IMR-90 (cell line): ENCODE results near the gene MAP2K5. TPM values are rescaled to one million over a fixed set of nuclear protein-coding genes. Genes with fewer than 3 reads are reported as not detected.

Experiments
- ATAC-seq: fragments of 200-7000 bp; cut with Tn5 transposase; 2 replicates; pipeline ENCODE4 v1.9.1; 2020; ENCODE audit warnings: low read depth, mild to moderate bottlenecking, moderate library complexity
- BruUV-seq: library from RNA; stranded (reverse); fragments of 400-500 nt; replicated peaks from 2 replicates; lab custom pipeline; 2021; lab: Mats Ljungman, UMichigan
- CTCF ChIA-PET: fragments of 300-600 bp; formaldehyde crosslinking; extraction: SDS; loops from one replicate; lab custom pipeline; 2021; ENCODE audit warnings: antibody characterized with exemption; lab: Yijun Ruan, JAX
- POLR2A ChIA-PET: fragments of 300-600 bp; sonication (Branson Sonifier 250); formaldehyde crosslinking; loops from one replicate; lab custom pipeline; 2022; ENCODE audit warnings: antibody characterized with exemption; ENCODE audit not compliant: unreplicated experiment; lab: Charles Lee
- DNase-seq: peaks from one replicate; pipeline ENCODE4 v3.0.0; 2013
- H2AFZ ChIP-seq: replicated peaks from 2 replicates; pipeline ENCODE3; 2013; ENCODE audit warnings: low read length, mild to moderate bottlenecking; ENCODE audit not compliant: poor library complexity
- H2AK5ac ChIP-seq: 2 replicates; pipeline ENCODE4 v1.6.1; 2013; ENCODE audit warnings: low read depth, low read length, inconsistent platforms
- H2AK9ac ChIP-seq: replicated peaks from 2 replicates; pipeline ENCODE3; 2013; ENCODE audit warnings: mild to moderate bottlenecking, low read depth, low read length, moderate library complexity; ENCODE audit not compliant: poor library complexity
- H2BK120ac ChIP-seq: 2 replicates; pipeline ENCODE4 v1.6.1; 2013; ENCODE audit warnings: low read depth, low read length, inconsistent platforms
- H2BK15ac ChIP-seq: 3 replicates; pipeline ENCODE4 v1.6.1; 2013; ENCODE audit warnings: low read depth, low read length, inconsistent platforms
- H2BK20ac ChIP-seq: 2 replicates; pipeline ENCODE4 v1.6.1; 2013; ENCODE audit warnings: low read depth, mild to moderate bottlenecking, inconsistent platforms, low read length, moderate library complexity
- H2BK5ac ChIP-seq: 2 replicates; pipeline ENCODE4 v1.6.1; 2013; ENCODE audit warnings: mild to moderate bottlenecking, low read depth, low read length, inconsistent platforms; ENCODE audit not compliant: poor library complexity, severe bottlenecking
- H3K14ac ChIP-seq: replicated peaks from 2 replicates; pipeline ENCODE4 v1.6.1; 2013; ENCODE audit warnings: low read depth, low read length, inconsistent platforms
- H3K18ac ChIP-seq: 2 replicates; pipeline ENCODE4 v1.6.1; 2013; ENCODE audit warnings: low read depth, low read length, control low read depth
- H3K23ac ChIP-seq: 2 replicates; pipeline ENCODE4 v1.6.1; 2013; ENCODE audit warnings: low read depth, low read length, inconsistent platforms
- H3K27ac ChIP-seq: 2 replicates; pipeline ENCODE4 v1.5.1; 2013; ENCODE audit warnings: mild to moderate bottlenecking, control low read depth, low read length; ENCODE audit not compliant: insufficient read depth
- H3K27me3 ChIP-seq: 2 replicates; pipeline ENCODE4 v1.6.1; 2013; ENCODE audit warnings: low read length; ENCODE audit not compliant: control insufficient read depth, insufficient read depth
- H3K36me3 ChIP-seq: 2 replicates; pipeline ENCODE4 v1.6.1; 2013; ENCODE audit warnings: low read length, mixed read lengths; ENCODE audit not compliant: control insufficient read depth, insufficient read depth
- H3K4ac ChIP-seq: 2 replicates; pipeline ENCODE4 v1.6.1; 2013; ENCODE audit warnings: low read depth, low read length, inconsistent platforms
- H3K4me1 ChIP-seq: 2 replicates; pipeline ENCODE4 v1.6.1; 2013; ENCODE audit warnings: low read length, mixed read lengths; ENCODE audit not compliant: control insufficient read depth, insufficient read depth
- H3K4me2 ChIP-seq: 2 replicates; pipeline ENCODE4 v1.6.1; 2013; ENCODE audit warnings: low read depth, mild to moderate bottlenecking, control low read depth, low read length, moderate library complexity
- H3K4me3 ChIP-seq: 2 replicates; pipeline ENCODE4 v1.5.1; 2013; ENCODE audit warnings: low read depth, mild to moderate bottlenecking, control low read depth, low read length, moderate library complexity; ENCODE audit not compliant: insufficient read depth
- H3K56ac ChIP-seq: 2 replicates; pipeline ENCODE4 v1.6.1; 2013; ENCODE audit warnings: low read length, inconsistent platforms; ENCODE audit not compliant: insufficient read depth; ENCODE audit errors: extremely low read depth
- H3K79me1 ChIP-seq, 2 experiments: 2 replicates each; pipeline ENCODE4 v1.6.1; 2013; ENCODE audit warnings: low read length in 2 of 2, inconsistent platforms in 1 of 2, low read depth in 1 of 2
- H3K9ac ChIP-seq: 2 replicates; pipeline ENCODE4 v1.6.1; 2013; ENCODE audit warnings: low read depth, low read length, control low read depth
- H3K9me1 ChIP-seq: 2 replicates; pipeline ENCODE4 v1.6.1; 2013; ENCODE audit warnings: low read length, inconsistent platforms; ENCODE audit not compliant: insufficient read depth
- H3K9me3 ChIP-seq: 2 replicates; pipeline ENCODE4 v1.6.1; 2013; ENCODE audit warnings: low read length; ENCODE audit not compliant: control insufficient read depth, insufficient read depth
- H4K20me1 ChIP-seq: 2 replicates; pipeline ENCODE4 v1.6.1; 2013; ENCODE audit warnings: low read length, inconsistent platforms; ENCODE audit not compliant: insufficient read depth
- H4K5ac ChIP-seq: 2 replicates; pipeline ENCODE4 v1.6.1; 2013; ENCODE audit warnings: mild to moderate bottlenecking, low read depth, low read length, control low read depth
- H4K8ac ChIP-seq, 2 experiments: 2 replicates each; pipeline ENCODE4 v1.6.1; 2013; ENCODE audit warnings: low read depth in 2 of 2, low read length in 2 of 2, control low read depth in 1 of 2, inconsistent platforms in 1 of 2
- H4K91ac ChIP-seq: 2 replicates; pipeline ENCODE4 v1.6.1; 2013; ENCODE audit warnings: low read depth, low read length, inconsistent platforms; ENCODE audit not compliant: insufficient read depth
- BHLHE40 ChIP-seq: fragments of 150-350 bp; IDR thresholded peaks from 2 replicates; pipeline ENCODE4 v1.6.1; 2016; ENCODE audit warnings: mild to moderate bottlenecking, low read depth, low read length
- CEBPB ChIP-seq: IDR thresholded peaks from 2 replicates; pipeline ENCODE4 v1.6.1; 2012; ENCODE audit warnings: low read depth, low read length, improper control_type of control experiment
- CHD1 ChIP-seq: IDR thresholded peaks from 2 replicates; pipeline ENCODE4 v1.6.1; 2012; ENCODE audit warnings: low read depth, low read length, improper control_type of control experiment
- CTCF ChIP-seq: conservative IDR thresholded peaks from 2 replicates; pipeline ENCODE4 v1.5.1; 2012; ENCODE audit warnings: mild to moderate bottlenecking, low read depth, low read length, improper control_type of control experiment
- ELK1 ChIP-seq: fragments of 150-350 bp; IDR thresholded peaks from 2 replicates; pipeline ENCODE4 v1.6.1; 2016; ENCODE audit warnings: low read depth, mild to moderate bottlenecking, low read length, moderate library complexity, borderline replicate concordance
- FOS ChIP-seq: fragments of 150-350 bp; IDR thresholded peaks from 2 replicates; pipeline ENCODE4 v1.6.1; 2016; ENCODE audit warnings: low read depth, low read length
- MAFK ChIP-seq: IDR thresholded peaks from 2 replicates; pipeline ENCODE4 v1.6.1; 2012; ENCODE audit warnings: low read depth, low read length, improper control_type of control experiment
- MAZ ChIP-seq: IDR thresholded peaks from 2 replicates; pipeline ENCODE4 v1.6.1; 2012; ENCODE audit warnings: low read depth, mild to moderate bottlenecking, low read length, improper control_type of control experiment, moderate library complexity, borderline replicate concordance
- MXI1 ChIP-seq: IDR thresholded peaks from 2 replicates; pipeline ENCODE4 v1.6.1; 2012; ENCODE audit warnings: low read depth, mild to moderate bottlenecking, low read length, moderate library complexity, borderline replicate concordance
- NFE2L2 ChIP-seq: fragments of 150-350 bp; IDR thresholded peaks from 2 replicates; pipeline ENCODE4 v1.6.1; 2016; ENCODE audit warnings: low read depth, mild to moderate bottlenecking, low read length
- POLR2A ChIP-seq: IDR thresholded peaks from 2 replicates; pipeline ENCODE4 v1.6.1; 2012; ENCODE audit warnings: mild to moderate bottlenecking, low read depth, low read length
- RAD21 ChIP-seq: IDR thresholded peaks from 2 replicates; pipeline ENCODE4 v1.6.1; 2012; ENCODE audit warnings: low read length, improper control_type of control experiment
- RCOR1 ChIP-seq: IDR thresholded peaks from 2 replicates; pipeline ENCODE4 v1.6.1; 2012; ENCODE audit warnings: mild to moderate bottlenecking, low read length, improper control_type of control experiment; ENCODE audit not compliant: insufficient replicate concordance
- RFX5 ChIP-seq: IDR thresholded peaks from 2 replicates; pipeline ENCODE4 v1.8.0; 2012; ENCODE audit warnings: low read depth, mild to moderate bottlenecking, low read length, moderate library complexity
- SMC3 ChIP-seq: fragments of 150-350 bp; IDR thresholded peaks from 2 replicates; pipeline ENCODE4 v1.6.1; 2016; ENCODE audit warnings: low read depth, mild to moderate bottlenecking, antibody characterized with exemption, low read length, moderate library complexity
- USF2 ChIP-seq: fragments of 150-350 bp; IDR thresholded peaks from 2 replicates; pipeline ENCODE4 v1.6.1; 2017; ENCODE audit warnings: mild to moderate bottlenecking, antibody characterized with exemption, low read length, low read depth
- WGBS, 2 experiments: methylation state at CpG; one replicate each; pipeline versions ENCODE4 v1.1.5 to v1.1.7; 2013; ENCODE audit warnings: missing lambda C conversion rate in 2 of 2; ENCODE audit not compliant: insufficient read length in 1 of 2; ENCODE audit errors: extremely low coverage in 2 of 2; 5-methylcytosine and 5-hydroxymethylcytosine counted together
- dilution Hi-C: fragments of 300-500 bp; cut with HindIII; formaldehyde crosslinking; loops from one replicate; pipeline ENCODE4 v1.14.3; 2018; ENCODE audit warnings: low sequenced_read_pairs; ENCODE audit not compliant: unreplicated experiment
- in situ Hi-C: fragments of 300-500 bp; cut with MboI; formaldehyde crosslinking; loops from 3 replicates; pipeline ENCODE4 v1.14.3; 2019; ENCODE audit warnings: low sequenced_read_pairs, inconsistent platforms, mixed read lengths
- intact Hi-C: fragments of 100-400 bp; cut with micrococcal nuclease; formaldehyde crosslinking; loops from 2 replicates; pipeline ENCODE4 v1.10.0; 2022
- polyA plus RNA-seq, 3 experiments: library from polyadenylated mRNA; depleted of rRNA; stranded (reverse); fragments of >200 nt; gene quantifications; 2 replicates each; pipeline ENCODE4 v1.2.3, GENCODE V29; 2012; ENCODE audit warnings: low replicate concordance in 1 of 3
- total RNA-seq: library from RNA; depleted of rRNA; stranded (reverse); fragments of >200 nt; gene quantifications from 2 replicates; pipeline ENCODE4 v1.2.3, GENCODE V29; 2012

The MAP2K5 gene
- total and polyA plus RNA-seq, 2 of the 4 experiments (the other 2 are of a cell fraction), result 1.6 to 6.1 TPM

- no peak overlapping the region for H3K9ac ChIP-seq
- no peak overlapping the region for H3K4ac ChIP-seq
- H3K79me1 ChIP-seq, result no peaks in the 10 kb centered on the region
- H4K20me1 ChIP-seq, result no peaks in the 10 kb centered on the region
- H3K4me1 ChIP-seq, result no peaks in the 10 kb centered on the region
- no peak for ATAC-seq
- no peak overlapping the region for H3K18ac ChIP-seq
- no peak overlapping the region for H2AK9ac ChIP-seq
- H3K36me3 ChIP-seq, result peaks cover 5% of the 10 kb centered on the region
- no peak overlapping the region for H2BK5ac ChIP-seq
- no peak overlapping the region for H3K14ac ChIP-seq
- H4K91ac ChIP-seq, result no peak overlapping the region
- no CpG with 5 or more reads among the region's 3 CpGs for WGBS, 2 experiments
- POLR2A ChIA-PET, result no interaction called here
- CTCF ChIA-PET, result interaction anchor here (0.7 kb wide), 1 partner anchor 236 kb away, joined by 4 read pairs; no protein-coding TSS in a partner anchor
- no peak overlapping the region for H2AFZ ChIP-seq
- no peak overlapping the region for H2BK120ac ChIP-seq
- in situ Hi-C loops (no loop called here), dilution Hi-C loops (no loop called here), intact Hi-C loops (no loop called here)
- H4K5ac ChIP-seq, result no peak overlapping the region
- no peak overlapping the region for H3K23ac ChIP-seq
- H2AK5ac ChIP-seq, result no peak overlapping the region
- H4K8ac ChIP-seq, result no peak overlapping the region
- H2BK20ac ChIP-seq, result no peak overlapping the region
- H3K56ac ChIP-seq, result no peak overlapping the region
- no peak overlapping the region for H2BK15ac ChIP-seq
- no peak overlapping the region for H3K4me2 ChIP-seq
- no peak overlapping the region for H3K4me3 ChIP-seq
- no peak for DNase-seq
- no TSS peak for BruUV-seq
- H3K27me3 ChIP-seq, result no peaks in the 10 kb centered on the region
- TF ChIP-seq MAFK (no peak), FOS (no peak), RCOR1 (no peak), RAD21 (no peak), NFE2L2 (no peak), RFX5 (no peak), ELK1 (no peak), MXI1 (no peak), SMC3 (no peak), MAZ (no peak), POLR2A (no peak), BHLHE40 (no peak), USF2 (no peak), CHD1 (no peak), CEBPB (no peak), CTCF (no peak)
- no peaks in the 10 kb centered on the region for H3K9me3 ChIP-seq
- no peak overlapping the region for H3K27ac ChIP-seq
- H3K9me1 ChIP-seq, result no peaks in the 10 kb centered on the region; the same call in 1 of the 2 replicates
These were observed 89.8 kb downstream of the MAP2K5 start for GRCh38 chr15:67632261-67632660.
